ENCODE measurements around the gene QTRT2. TPM values are rescaled to one million over a fixed set of nuclear protein-coding genes. Genes with fewer than 3 reads are reported as not detected.

The QTRT2 gene
- total RNA-seq, 1 experiment from 2014 or later: 51.6 TPM

DNA sequence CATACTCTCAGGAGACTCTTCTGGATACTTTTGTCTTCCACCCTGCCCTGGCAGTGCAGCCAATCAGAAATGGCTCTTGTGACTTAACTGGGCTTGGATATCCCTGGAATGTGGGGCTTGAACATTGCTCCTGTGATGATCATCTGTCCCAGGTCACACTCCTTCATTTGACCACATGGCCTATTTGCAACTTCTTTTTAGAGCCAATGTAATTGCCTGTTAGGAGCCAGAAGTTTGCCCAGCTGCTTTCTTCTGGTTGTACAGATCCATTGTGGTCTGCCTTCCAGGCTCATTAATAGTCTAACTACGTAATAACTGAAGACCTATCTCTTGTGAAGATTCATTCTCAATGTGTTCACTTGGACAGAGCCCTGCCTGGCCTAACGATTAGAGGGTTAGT is 29.8 kb downstream of the QTRT2 start:
- ATAC-seq (no peak), DNase-seq (ENCODE audit: low read depth, low spot score) (no peak)
- no peak overlapping the region for H3K27ac ChIP-seq (ENCODE audit: low read length)
- H3K36me3 ChIP-seq (ENCODE audit: control insufficient read depth, insufficient read depth, low read length): peaks cover 25% of the 10 kb centered on the region
- intact Hi-C loops (cut with micrococcal nuclease; ENCODE audit: unreplicated experiment) (no loop called here), in situ Hi-C loops (cut with HindIII; ENCODE audit: low pct_unique_long_range_greater_than_20kb, low sequenced_read_pairs) (no loop called here)
- no peaks in the 10 kb centered on the region for H3K27me3 ChIP-seq (ENCODE audit: control insufficient read depth, insufficient read depth, low read length)
- H3K9me3 ChIP-seq (ENCODE audit: control insufficient read depth, insufficient read depth, low read depth, low read length): no peaks in the 10 kb centered on the region
- TF ChIP-seq, protein P1, sequence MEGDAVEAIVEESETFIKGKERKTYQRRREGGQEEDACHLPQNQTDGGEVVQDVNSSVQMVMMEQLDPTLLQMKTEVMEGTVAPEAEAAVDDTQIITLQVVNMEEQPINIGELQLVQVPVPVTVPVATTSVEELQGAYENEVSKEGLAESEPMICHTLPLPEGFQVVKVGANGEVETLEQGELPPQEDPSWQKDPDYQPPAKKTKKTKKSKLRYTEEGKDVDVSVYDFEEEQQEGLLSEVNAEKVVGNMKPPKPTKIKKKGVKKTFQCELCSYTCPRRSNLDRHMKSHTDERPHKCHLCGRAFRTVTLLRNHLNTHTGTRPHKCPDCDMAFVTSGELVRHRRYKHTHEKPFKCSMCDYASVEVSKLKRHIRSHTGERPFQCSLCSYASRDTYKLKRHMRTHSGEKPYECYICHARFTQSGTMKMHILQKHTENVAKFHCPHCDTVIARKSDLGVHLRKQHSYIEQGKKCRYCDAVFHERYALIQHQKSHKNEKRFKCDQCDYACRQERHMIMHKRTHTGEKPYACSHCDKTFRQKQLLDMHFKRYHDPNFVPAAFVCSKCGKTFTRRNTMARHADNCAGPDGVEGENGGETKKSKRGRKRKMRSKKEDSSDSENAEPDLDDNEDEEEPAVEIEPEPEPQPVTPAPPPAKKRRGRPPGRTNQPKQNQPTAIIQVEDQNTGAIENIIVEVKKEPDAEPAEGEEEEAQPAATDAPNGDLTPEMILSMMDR (IDR thresholded peaks at IDR 0.05): no peak
- TF ChIP-seq SIN3A (IDR thresholded peaks at IDR 0.05; ENCODE audit: borderline replicate concordance, insufficient read depth, low read depth, low read length): no peak
- TF ChIP-seq, protein P2, sequence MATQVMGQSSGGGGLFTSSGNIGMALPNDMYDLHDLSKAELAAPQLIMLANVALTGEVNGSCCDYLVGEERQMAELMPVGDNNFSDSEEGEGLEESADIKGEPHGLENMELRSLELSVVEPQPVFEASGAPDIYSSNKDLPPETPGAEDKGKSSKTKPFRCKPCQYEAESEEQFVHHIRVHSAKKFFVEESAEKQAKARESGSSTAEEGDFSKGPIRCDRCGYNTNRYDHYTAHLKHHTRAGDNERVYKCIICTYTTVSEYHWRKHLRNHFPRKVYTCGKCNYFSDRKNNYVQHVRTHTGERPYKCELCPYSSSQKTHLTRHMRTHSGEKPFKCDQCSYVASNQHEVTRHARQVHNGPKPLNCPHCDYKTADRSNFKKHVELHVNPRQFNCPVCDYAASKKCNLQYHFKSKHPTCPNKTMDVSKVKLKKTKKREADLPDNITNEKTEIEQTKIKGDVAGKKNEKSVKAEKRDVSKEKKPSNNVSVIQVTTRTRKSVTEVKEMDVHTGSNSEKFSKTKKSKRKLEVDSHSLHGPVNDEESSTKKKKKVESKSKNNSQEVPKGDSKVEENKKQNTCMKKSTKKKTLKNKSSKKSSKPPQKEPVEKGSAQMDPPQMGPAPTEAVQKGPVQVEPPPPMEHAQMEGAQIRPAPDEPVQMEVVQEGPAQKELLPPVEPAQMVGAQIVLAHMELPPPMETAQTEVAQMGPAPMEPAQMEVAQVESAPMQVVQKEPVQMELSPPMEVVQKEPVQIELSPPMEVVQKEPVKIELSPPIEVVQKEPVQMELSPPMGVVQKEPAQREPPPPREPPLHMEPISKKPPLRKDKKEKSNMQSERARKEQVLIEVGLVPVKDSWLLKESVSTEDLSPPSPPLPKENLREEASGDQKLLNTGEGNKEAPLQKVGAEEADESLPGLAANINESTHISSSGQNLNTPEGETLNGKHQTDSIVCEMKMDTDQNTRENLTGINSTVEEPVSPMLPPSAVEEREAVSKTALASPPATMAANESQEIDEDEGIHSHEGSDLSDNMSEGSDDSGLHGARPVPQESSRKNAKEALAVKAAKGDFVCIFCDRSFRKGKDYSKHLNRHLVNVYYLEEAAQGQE (IDR thresholded peaks at IDR 0.05; ENCODE audit: insufficient read depth in 1 of 2, low read depth in 2 of 2, low read length in 1 of 2): no peak
- no peak for TF ChIP-seq POLR2AphosphoS5 (IDR thresholded peaks at IDR 0.05; ENCODE audit: low read depth, low read length)
- TF ChIP-seq TCF7L2 (IDR thresholded peaks at IDR 0.05; ENCODE audit: low read depth, low read length): no peak
- POLR2A ChIA-PET: no interaction called here
- no peaks in the 10 kb centered on the region for H3K4me1 ChIP-seq (ENCODE audit: control insufficient read depth, insufficient read depth, low read length)
- CTCF ChIA-PET: no interaction called here
- no peak overlapping the region for H3K4me3 ChIP-seq (ENCODE audit: low read depth in 2 of 2, low read length in 2 of 2)
- no TSS peak for BruUV-seq (replicated peaks)

DNA sequence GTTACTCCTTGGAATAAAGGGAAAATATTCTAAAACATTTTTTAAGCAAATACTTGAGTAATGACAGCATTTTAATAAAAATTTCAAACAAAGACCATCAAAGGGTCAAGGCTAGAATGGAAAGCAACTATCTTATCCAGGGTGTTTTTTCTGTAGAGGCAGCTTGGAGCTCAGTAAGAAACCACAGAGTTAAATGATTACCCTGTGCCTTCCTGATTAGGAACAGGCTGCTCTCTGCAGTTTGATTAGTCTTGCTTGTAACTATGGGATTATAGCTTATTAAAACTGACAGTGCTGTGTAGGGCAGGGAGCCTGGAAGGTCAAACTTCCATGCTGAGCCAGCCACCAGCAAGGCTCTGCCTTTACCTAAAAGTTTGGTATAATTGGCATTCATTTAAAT is 33.1 kb downstream of the QTRT2 start:
- no peaks in the 10 kb centered on the region for H3K4me1 ChIP-seq (ENCODE audit: control insufficient read depth, insufficient read depth, low read length)
- DNase-seq (ENCODE audit: low read depth, low spot score): no peak
- H3K36me3 ChIP-seq (ENCODE audit: control insufficient read depth, insufficient read depth, low read length): peaks cover 9% of the 10 kb centered on the region
- no TSS peak for BruUV-seq (replicated peaks)
- no peaks in the 10 kb centered on the region for H3K27me3 ChIP-seq (ENCODE audit: control insufficient read depth, insufficient read depth, low read length)
- H3K27ac ChIP-seq (ENCODE audit: low read length): no peak overlapping the region
- H3K4me3 ChIP-seq (ENCODE audit: low read depth in 2 of 2, low read length in 2 of 2): no peak overlapping the region
- in situ Hi-C loops (cut with HindIII; ENCODE audit: low pct_unique_long_range_greater_than_20kb, low sequenced_read_pairs): no loop called here
- H3K9me3 ChIP-seq (ENCODE audit: control insufficient read depth, insufficient read depth, low read depth, low read length): no peaks in the 10 kb centered on the region
- no peak for ATAC-seq
- CTCF ChIA-PET: no interaction called here
- POLR2A ChIA-PET: no interaction called here
- intact Hi-C loops (cut with micrococcal nuclease; ENCODE audit: unreplicated experiment): no loop called here
- no peak for TF ChIP-seq SIN3A (IDR thresholded peaks at IDR 0.05; ENCODE audit: borderline replicate concordance, insufficient read depth, low read depth, low read length)
- no peak for TF ChIP-seq TCF7L2 (IDR thresholded peaks at IDR 0.05; ENCODE audit: low read depth, low read length)
- TF ChIP-seq, protein P2 (IDR thresholded peaks at IDR 0.05; ENCODE audit: insufficient read depth in 1 of 2, low read depth in 2 of 2, low read length in 1 of 2): no peak
- no peak for TF ChIP-seq POLR2AphosphoS5 (IDR thresholded peaks at IDR 0.05; ENCODE audit: low read depth, low read length)
- TF ChIP-seq, protein P1 (IDR thresholded peaks at IDR 0.05): no peak

Data from Panc1 (cell line).